Measurements from ENCODE around the gene SAE1.

DNA sequence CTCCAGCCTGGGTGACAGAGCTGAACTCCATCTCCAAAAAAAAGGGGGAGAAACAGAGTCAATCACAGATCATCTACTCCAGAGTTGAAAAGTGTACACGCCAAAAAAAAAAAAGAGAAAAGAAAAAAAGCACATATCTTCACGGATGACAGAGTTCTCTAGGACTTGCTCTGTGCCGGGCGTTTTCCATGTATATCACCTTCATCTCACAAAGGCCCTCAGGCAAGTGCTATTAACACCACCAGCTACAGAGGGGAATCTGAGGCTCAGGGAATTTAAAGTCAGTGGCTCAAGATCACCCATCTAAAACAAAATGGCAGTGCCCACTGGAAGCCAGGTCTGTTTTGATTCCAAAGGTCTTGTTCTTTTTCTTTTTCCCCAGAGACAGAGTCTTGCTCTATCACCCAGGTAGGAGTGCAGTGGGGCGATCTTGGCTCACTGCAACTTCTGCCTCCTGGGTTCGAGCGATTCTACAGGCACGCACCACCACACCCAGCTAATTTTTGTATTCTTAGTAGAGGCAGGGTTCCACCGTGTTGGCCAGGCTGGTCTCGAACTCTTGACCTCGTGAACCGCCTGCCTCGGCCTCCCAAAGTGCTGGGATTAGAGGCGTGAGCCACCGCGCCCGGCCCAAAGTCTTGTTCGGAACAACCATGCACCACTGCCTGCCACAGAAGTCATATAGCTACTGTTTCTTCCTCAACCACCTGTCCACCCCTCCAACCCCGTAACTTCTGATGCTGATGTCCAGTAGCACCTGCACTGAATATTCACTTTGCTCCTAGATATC, 42.2 kb downstream of the SAE1 start:
- TF ChIP-seq POLR2A (IDR thresholded peaks at IDR 0.05) (no peak), POLR2AphosphoS5 (IDR thresholded peaks at IDR 0.05) (no peak)
- TF ChIP-seq, protein P1, sequence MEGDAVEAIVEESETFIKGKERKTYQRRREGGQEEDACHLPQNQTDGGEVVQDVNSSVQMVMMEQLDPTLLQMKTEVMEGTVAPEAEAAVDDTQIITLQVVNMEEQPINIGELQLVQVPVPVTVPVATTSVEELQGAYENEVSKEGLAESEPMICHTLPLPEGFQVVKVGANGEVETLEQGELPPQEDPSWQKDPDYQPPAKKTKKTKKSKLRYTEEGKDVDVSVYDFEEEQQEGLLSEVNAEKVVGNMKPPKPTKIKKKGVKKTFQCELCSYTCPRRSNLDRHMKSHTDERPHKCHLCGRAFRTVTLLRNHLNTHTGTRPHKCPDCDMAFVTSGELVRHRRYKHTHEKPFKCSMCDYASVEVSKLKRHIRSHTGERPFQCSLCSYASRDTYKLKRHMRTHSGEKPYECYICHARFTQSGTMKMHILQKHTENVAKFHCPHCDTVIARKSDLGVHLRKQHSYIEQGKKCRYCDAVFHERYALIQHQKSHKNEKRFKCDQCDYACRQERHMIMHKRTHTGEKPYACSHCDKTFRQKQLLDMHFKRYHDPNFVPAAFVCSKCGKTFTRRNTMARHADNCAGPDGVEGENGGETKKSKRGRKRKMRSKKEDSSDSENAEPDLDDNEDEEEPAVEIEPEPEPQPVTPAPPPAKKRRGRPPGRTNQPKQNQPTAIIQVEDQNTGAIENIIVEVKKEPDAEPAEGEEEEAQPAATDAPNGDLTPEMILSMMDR (IDR thresholded peaks at IDR 0.05), result no peak
